HepG2 (cell line): Measurements from ENCODE around the gene USP5. TPM values are rescaled to one million over a fixed set of nuclear protein-coding genes. Genes with fewer than 3 reads are reported as not detected.

ENCODE experiments used
- CENPBD1 ChIP-seq: sonication (generic); formaldehyde crosslinking; IDR thresholded peaks from 2 replicates; pipeline ENCODE4 v1.8.0; 2022; ENCODE audit warnings: missing genetic modification reagents, low read depth, mild to moderate bottlenecking, borderline replicate concordance
- MIER2 ChIP-seq: IDR thresholded peaks from 2 replicates; pipeline ENCODE4 v1.6.1; 2016; ENCODE audit warnings: missing biosample characterization, missing genetic modification reagents
- MTF2 ChIP-seq: sonication (generic); formaldehyde crosslinking; IDR thresholded peaks from 2 replicates; pipeline ENCODE4 v1.5.0; 2020; ENCODE audit warnings: missing genetic modification reagents, borderline replicate concordance
- NPAS2 ChIP-seq: sonication (generic); formaldehyde crosslinking; IDR thresholded peaks from 2 replicates; pipeline ENCODE4 v1.8.0; 2022; ENCODE audit warnings: mild to moderate bottlenecking, missing genetic modification reagents, borderline replicate concordance
- TBL1XR1 ChIP-seq: fragments of 150-350 bp; IDR thresholded peaks from 2 replicates; pipeline ENCODE4 v1.6.1; 2014; ENCODE audit warnings: borderline replicate concordance, low read length; ENCODE audit not compliant: partially characterized antibody
- ZEB1 ChIP-seq: IDR thresholded peaks from 2 replicates; pipeline ENCODE4 v1.6.1; 2012; ENCODE audit warnings: mild to moderate bottlenecking, low read depth, inconsistent platforms; ENCODE audit not compliant: insufficient replicate concordance
- ZMYM3 ChIP-seq: sonication (generic); formaldehyde crosslinking; IDR thresholded peaks from 2 replicates; pipeline ENCODE4 v1.5.1; 2020; ENCODE audit warnings: mild to moderate bottlenecking, missing genetic modification reagents
- ZNF124 ChIP-seq: sonication (generic); formaldehyde crosslinking; IDR thresholded peaks from 2 replicates; pipeline ENCODE4 v1.4.0; 2020; ENCODE audit warnings: missing genetic modification reagents
- ZNF331 ChIP-seq: sonication (generic); formaldehyde crosslinking; IDR thresholded peaks from 2 replicates; pipeline ENCODE4 v1.4.0; 2020; ENCODE audit warnings: missing genetic modification reagents
- ZNF709 ChIP-seq: sonication (generic); formaldehyde crosslinking; IDR thresholded peaks from 2 replicates; pipeline ENCODE4 v1.5.0; 2020; ENCODE audit warnings: mild to moderate bottlenecking, missing genetic modification reagents
- ZNF788 ChIP-seq: sonication (generic); formaldehyde crosslinking; IDR thresholded peaks from 2 replicates; pipeline ENCODE4 v1.5.0; 2020; ENCODE audit warnings: mild to moderate bottlenecking, missing genetic modification reagents, borderline replicate concordance
- polyA plus RNA-seq, 8 experiments: library from polyadenylated mRNA; depleted of rRNA in 3 of 8; stranded (reverse) in 7 of 8; unstranded in 1 of 8; fragments of >200 nt; fragmentation: Illumina TruSeq in 4 of 8; extraction: Trizol in 4 of 8; gene quantifications; 2 replicates each; pipeline versions ENCODE4 v1.2.1 to v1.2.3, GENCODE V29; 2011 to 2016; ENCODE audit warnings: low read depth in 4 of 8, missing spikeins in 1 of 8, mixed read lengths in 1 of 8; ENCODE audit not compliant: insufficient read depth in 1 of 8
- total RNA-seq, 5 experiments: library from RNA; depleted of rRNA; stranded (reverse); fragments of >200 nt; fragmentation: Illumina TruSeq; extraction: Trizol; gene quantifications; 2 replicates each; pipeline ENCODE4 v1.2.3, GENCODE V29; 2016; ENCODE audit warnings: low read depth in 1 of 5
- TF ChIP-seq, protein P1 (sequence below), 2 experiments: fragments of 450-650 bp in 1 of 2; sonication (generic) in 1 of 2; formaldehyde crosslinking in 1 of 2; IDR thresholded peaks; 2 replicates each; pipeline versions ENCODE4 v1.6.1 to v1.8.0; 2016 to 2022; ENCODE audit warnings: antibody characterized with exemption in 1 of 2, mild to moderate bottlenecking in 1 of 2, missing genetic modification reagents in 1 of 2
- TF ChIP-seq, protein P2 (sequence below): IDR thresholded peaks from 2 replicates; pipeline ENCODE4 v1.6.1; 2016; ENCODE audit warnings: low read depth, missing genetic modification reagents, missing compliant biosample characterization

Gene USP5
- total and polyA plus RNA-seq, 2 of the 13 experiments (the other 11 are each of a cell fraction or from before 2014, with no cell fraction given), result 39.6 to 56.0 TPM

GRCh38 chr12:6899837-6900519 is 48.0 kb downstream of the USP5 start (continued):
- TF ChIP-seq, protein P1, sequence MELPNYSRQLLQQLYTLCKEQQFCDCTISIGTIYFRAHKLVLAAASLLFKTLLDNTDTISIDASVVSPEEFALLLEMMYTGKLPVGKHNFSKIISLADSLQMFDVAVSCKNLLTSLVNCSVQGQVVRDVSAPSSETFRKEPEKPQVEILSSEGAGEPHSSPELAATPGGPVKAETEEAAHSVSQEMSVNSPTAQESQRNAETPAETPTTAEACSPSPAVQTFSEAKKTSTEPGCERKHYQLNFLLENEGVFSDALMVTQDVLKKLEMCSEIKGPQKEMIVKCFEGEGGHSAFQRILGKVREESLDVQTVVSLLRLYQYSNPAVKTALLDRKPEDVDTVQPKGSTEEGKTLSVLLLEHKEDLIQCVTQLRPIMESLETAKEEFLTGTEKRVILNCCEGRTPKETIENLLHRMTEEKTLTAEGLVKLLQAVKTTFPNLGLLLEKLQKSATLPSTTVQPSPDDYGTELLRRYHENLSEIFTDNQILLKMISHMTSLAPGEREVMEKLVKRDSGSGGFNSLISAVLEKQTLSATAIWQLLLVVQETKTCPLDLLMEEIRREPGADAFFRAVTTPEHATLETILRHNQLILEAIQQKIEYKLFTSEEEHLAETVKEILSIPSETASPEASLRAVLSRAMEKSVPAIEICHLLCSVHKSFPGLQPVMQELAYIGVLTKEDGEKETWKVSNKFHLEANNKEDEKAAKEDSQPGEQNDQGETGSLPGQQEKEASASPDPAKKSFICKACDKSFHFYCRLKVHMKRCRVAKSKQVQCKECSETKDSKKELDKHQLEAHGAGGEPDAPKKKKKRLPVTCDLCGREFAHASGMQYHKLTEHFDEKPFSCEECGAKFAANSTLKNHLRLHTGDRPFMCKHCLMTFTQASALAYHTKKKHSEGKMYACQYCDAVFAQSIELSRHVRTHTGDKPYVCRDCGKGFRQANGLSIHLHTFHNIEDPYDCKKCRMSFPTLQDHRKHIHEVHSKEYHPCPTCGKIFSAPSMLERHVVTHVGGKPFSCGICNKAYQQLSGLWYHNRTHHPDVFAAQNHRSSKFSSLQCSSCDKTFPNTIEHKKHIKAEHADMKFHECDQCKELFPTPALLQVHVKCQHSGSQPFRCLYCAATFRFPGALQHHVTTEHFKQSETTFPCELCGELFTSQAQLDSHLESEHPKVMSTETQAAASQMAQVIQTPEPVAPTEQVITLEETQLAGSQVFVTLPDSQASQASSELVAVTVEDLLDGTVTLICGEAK (IDR thresholded peaks at IDR 0.05), result no peak
- TF ChIP-seq, protein P1 (CRISPR knock-in tag; IDR thresholded peaks at IDR 0.05), result no peak
- TF ChIP-seq ZNF124 (CRISPR knock-in tag) (no peak), ZNF709 (CRISPR knock-in tag) (no peak), MTF2 (CRISPR knock-in tag) (no peak), ZEB1 (no peak), ZNF788 (CRISPR knock-in tag) (no peak), CENPBD1 (CRISPR knock-in tag) (no peak), ZNF331 (CRISPR knock-in tag) (no peak), ZMYM3 (CRISPR knock-in tag) (no peak), MIER2 (CRISPR knock-in tag) (no peak), TBL1XR1 (no peak), NPAS2 (CRISPR knock-in tag) (no peak)
- TF ChIP-seq, protein P2, sequence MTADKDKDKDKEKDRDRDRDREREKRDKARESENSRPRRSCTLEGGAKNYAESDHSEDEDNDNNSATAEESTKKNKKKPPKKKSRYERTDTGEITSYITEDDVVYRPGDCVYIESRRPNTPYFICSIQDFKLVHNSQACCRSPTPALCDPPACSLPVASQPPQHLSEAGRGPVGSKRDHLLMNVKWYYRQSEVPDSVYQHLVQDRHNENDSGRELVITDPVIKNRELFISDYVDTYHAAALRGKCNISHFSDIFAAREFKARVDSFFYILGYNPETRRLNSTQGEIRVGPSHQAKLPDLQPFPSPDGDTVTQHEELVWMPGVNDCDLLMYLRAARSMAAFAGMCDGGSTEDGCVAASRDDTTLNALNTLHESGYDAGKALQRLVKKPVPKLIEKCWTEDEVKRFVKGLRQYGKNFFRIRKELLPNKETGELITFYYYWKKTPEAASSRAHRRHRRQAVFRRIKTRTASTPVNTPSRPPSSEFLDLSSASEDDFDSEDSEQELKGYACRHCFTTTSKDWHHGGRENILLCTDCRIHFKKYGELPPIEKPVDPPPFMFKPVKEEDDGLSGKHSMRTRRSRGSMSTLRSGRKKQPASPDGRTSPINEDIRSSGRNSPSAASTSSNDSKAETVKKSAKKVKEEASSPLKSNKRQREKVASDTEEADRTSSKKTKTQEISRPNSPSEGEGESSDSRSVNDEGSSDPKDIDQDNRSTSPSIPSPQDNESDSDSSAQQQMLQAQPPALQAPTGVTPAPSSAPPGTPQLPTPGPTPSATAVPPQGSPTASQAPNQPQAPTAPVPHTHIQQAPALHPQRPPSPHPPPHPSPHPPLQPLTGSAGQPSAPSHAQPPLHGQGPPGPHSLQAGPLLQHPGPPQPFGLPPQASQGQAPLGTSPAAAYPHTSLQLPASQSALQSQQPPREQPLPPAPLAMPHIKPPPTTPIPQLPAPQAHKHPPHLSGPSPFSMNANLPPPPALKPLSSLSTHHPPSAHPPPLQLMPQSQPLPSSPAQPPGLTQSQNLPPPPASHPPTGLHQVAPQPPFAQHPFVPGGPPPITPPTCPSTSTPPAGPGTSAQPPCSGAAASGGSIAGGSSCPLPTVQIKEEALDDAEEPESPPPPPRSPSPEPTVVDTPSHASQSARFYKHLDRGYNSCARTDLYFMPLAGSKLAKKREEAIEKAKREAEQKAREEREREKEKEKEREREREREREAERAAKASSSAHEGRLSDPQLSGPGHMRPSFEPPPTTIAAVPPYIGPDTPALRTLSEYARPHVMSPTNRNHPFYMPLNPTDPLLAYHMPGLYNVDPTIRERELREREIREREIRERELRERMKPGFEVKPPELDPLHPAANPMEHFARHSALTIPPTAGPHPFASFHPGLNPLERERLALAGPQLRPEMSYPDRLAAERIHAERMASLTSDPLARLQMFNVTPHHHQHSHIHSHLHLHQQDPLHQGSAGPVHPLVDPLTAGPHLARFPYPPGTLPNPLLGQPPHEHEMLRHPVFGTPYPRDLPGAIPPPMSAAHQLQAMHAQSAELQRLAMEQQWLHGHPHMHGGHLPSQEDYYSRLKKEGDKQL (CRISPR knock-in tag), result no peak
